Suprapubic skin (tissue), 3 donors: ENCODE measurements around the gene RPTOR.

ENCODE experiments used
- CTCF ChIP-seq, 2 donors: fragments of 200-600 bp in 1 of 2; fragments of 450-650 bp in 1 of 2; sonication (generic) in 1 of 2; IDR thresholded peaks; one replicate each; pipeline ENCODE4 v1.5.1; 2016 to 2019; ENCODE audit warnings: antibody characterized with exemption in 2 of 2, mild to moderate bottlenecking in 1 of 2, moderate library complexity in 1 of 2
- EP300 ChIP-seq: sonication (generic); formaldehyde crosslinking; IDR thresholded peaks from one replicate; pipeline ENCODE4 v1.6.1; 2017; ENCODE audit warnings: antibody characterized with exemption
- POLR2A ChIP-seq, 2 donors: fragments of 450-650 bp; IDR thresholded peaks; one replicate each; pipeline ENCODE4 v1.6.1; 2017; ENCODE audit warnings: antibody characterized with exemption in 2 of 2, mild to moderate bottlenecking in 2 of 2, moderate library complexity in 2 of 2

GRCh38 chr17:80742581-80743180 is 198.0 kb downstream of the RPTOR start:
- TF ChIP-seq POLR2A (IDR thresholded peaks at IDR 0.05) = no peak
- TF ChIP-seq CTCF (IDR thresholded peaks at IDR 0.05) = no peak
- TF ChIP-seq EP300 = no peak
